Transverse colon (tissue), 4 donors: Measurements from ENCODE around the gene KATNBL1. TPM values are rescaled to one million over a fixed set of nuclear protein-coding genes. Genes with fewer than 3 reads are reported as not detected.

Experiments used
- DNase-seq: peaks from one replicate; pipeline ENCODE4 v3.0.0-alpha.2; 2019
- H3K27ac ChIP-seq, 4 donors: fragments of 200-600 bp; sonication (generic); 2 replicates each; pipeline ENCODE4 v1.5.1; 2016 to 2018; ENCODE audit warnings: inconsistent platforms in 4 of 4
- H3K27me3 ChIP-seq: fragments of 200-600 bp; sonication (generic); 2 replicates; pipeline ENCODE4 v1.5.1; 2017; ENCODE audit warnings: inconsistent platforms
- H3K36me3 ChIP-seq, 4 donors: fragments of 200-600 bp; sonication (generic); 2 replicates each; pipeline ENCODE4 v1.5.1; 2017 to 2019; ENCODE audit warnings: inconsistent platforms in 4 of 4
- H3K4me1 ChIP-seq, 4 donors: fragments of 200-600 bp; sonication (generic); 2 replicates each; pipeline ENCODE4 v1.5.1; 2017 to 2020; ENCODE audit warnings: inconsistent platforms in 4 of 4
- H3K4me3 ChIP-seq, 4 donors: fragments of 200-600 bp; sonication (generic); 1 replicate in 1 of 4; 2 replicates in 3 of 4; pipeline versions ENCODE4 v1.5.1 to v1.6.1; 2017 to 2019; ENCODE audit warnings: inconsistent platforms in 4 of 4
- H3K9me3 ChIP-seq, 2 donors: fragments of 200-600 bp; sonication (generic); 2 replicates each; pipeline ENCODE4 v1.5.1; 2017 to 2019; ENCODE audit warnings: inconsistent platforms in 2 of 2
- EP300 ChIP-seq: sonication (generic); formaldehyde crosslinking; IDR thresholded peaks from one replicate; pipeline ENCODE4 v1.6.1; 2017; ENCODE audit warnings: antibody characterized with exemption, low read depth
- POLR2A ChIP-seq: fragments of 450-650 bp; IDR thresholded peaks from one replicate; pipeline ENCODE4 v1.6.1; 2016; ENCODE audit warnings: antibody characterized with exemption, mild to moderate bottlenecking, moderate library complexity
- POLR2AphosphoS5 ChIP-seq, 3 donors: sonication (generic); formaldehyde crosslinking; IDR thresholded peaks; one replicate each; pipeline ENCODE4 v1.6.1; 2016; ENCODE audit warnings: antibody characterized with exemption in 3 of 3
- WGBS, 2 donors: methylation state at CpG; one replicate each; pipeline ENCODE4 v1.1.5; 2018; ENCODE audit warnings: low coverage in 1 of 2; 5-methylcytosine and 5-hydroxymethylcytosine counted together
- in situ Hi-C, 4 donors: fragments of 200-750 bp; cut with MboI; loops; one replicate each; pipeline versions ENCODE4 v1.15.0 to v1.15.1; 2017; ENCODE audit warnings: low sequenced_read_pairs in 3 of 4, low pct_ligation_motif_present in 1 of 4, low pct_unique_long_range_greater_than_20kb in 1 of 4
- intact Hi-C: fragments of 100-400 bp; cut with DNase I; formaldehyde crosslinking; loops from one replicate; pipeline ENCODE4 v1.15.1; 2023; ENCODE audit warnings: low total_unique reads
- total RNA-seq, 4 donors: library from RNA; depleted of rRNA; stranded (reverse); fragments of >200 nt; gene quantifications; one replicate each; pipeline ENCODE4 v1.1.0, GENCODE V29; 2016
- TF ChIP-seq, protein P1 (sequence below), 5 experiments: fragments of 200-600 bp in 3 of 5; fragments of 450-650 bp in 2 of 5; sonication (generic) in 3 of 5; IDR thresholded peaks; 1 replicate in 2 of 5; 2 replicates in 3 of 5; pipeline ENCODE4 v1.5.1; 2016 to 2017; ENCODE audit warnings: antibody characterized with exemption in 5 of 5, inconsistent platforms in 3 of 5, mild to moderate bottlenecking in 2 of 5, moderate library complexity in 1 of 5

KATNBL1 gene
- total RNA-seq, 4 donors from 2014 or later: 41.1 to 137 (median 80.3) TPM

DNA sequence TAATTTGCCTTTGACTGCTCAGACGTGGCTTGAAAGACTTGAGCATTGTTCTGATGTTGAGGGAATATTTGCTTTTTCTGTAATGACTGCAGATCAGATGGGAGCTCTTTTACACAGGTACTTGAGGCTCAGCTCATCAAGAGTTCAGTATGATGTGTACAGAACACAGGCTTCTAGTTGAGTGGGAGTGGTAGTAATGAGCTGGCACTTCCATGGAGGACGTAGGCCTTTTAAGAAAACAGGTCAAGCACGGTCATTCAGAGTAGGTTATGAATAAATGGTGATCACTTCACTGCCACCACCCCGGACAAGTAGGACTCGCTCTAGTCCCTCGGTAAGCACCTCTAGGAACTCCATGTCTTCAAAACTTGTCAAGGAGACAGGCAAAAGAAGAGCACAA is 23.7 kb upstream of the KATNBL1 start:
- Histone ChIP-seq H3K4me1 (no peaks in the 10 kb centered on the region), H3K27me3 (no peaks in the 10 kb centered on the region), H3K36me3 (peaks cover 0 to 51% (median 12%) of the 10 kb centered on the region in 4 donors), H3K9me3 (no peaks in the 10 kb centered on the region), H3K4me3 (no peak overlapping the region), H3K27ac (no peak overlapping the region)
- no peak for DNase-seq
- in situ Hi-C loops: loop anchor here in 3 of 4 donors (25.0 kb wide), 2 partner anchors 129 to 354 kb away; partner anchors contain the start of genes GOLGA8B (in 2 of the 3) and LPCAT4 (in 1 of the 3)
- intact Hi-C loops: no loop called here
- 79 to 82% methylated on average over 6 of the region's 6 CpGs for WGBS, 2 donors
- TF ChIP-seq EP300 (no peak), POLR2AphosphoS5 (IDR thresholded peaks at IDR 0.05) (no peak), POLR2A (no peak)
- TF ChIP-seq, protein P1, sequence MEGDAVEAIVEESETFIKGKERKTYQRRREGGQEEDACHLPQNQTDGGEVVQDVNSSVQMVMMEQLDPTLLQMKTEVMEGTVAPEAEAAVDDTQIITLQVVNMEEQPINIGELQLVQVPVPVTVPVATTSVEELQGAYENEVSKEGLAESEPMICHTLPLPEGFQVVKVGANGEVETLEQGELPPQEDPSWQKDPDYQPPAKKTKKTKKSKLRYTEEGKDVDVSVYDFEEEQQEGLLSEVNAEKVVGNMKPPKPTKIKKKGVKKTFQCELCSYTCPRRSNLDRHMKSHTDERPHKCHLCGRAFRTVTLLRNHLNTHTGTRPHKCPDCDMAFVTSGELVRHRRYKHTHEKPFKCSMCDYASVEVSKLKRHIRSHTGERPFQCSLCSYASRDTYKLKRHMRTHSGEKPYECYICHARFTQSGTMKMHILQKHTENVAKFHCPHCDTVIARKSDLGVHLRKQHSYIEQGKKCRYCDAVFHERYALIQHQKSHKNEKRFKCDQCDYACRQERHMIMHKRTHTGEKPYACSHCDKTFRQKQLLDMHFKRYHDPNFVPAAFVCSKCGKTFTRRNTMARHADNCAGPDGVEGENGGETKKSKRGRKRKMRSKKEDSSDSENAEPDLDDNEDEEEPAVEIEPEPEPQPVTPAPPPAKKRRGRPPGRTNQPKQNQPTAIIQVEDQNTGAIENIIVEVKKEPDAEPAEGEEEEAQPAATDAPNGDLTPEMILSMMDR (IDR thresholded peaks at IDR 0.05): no peak

DNA sequence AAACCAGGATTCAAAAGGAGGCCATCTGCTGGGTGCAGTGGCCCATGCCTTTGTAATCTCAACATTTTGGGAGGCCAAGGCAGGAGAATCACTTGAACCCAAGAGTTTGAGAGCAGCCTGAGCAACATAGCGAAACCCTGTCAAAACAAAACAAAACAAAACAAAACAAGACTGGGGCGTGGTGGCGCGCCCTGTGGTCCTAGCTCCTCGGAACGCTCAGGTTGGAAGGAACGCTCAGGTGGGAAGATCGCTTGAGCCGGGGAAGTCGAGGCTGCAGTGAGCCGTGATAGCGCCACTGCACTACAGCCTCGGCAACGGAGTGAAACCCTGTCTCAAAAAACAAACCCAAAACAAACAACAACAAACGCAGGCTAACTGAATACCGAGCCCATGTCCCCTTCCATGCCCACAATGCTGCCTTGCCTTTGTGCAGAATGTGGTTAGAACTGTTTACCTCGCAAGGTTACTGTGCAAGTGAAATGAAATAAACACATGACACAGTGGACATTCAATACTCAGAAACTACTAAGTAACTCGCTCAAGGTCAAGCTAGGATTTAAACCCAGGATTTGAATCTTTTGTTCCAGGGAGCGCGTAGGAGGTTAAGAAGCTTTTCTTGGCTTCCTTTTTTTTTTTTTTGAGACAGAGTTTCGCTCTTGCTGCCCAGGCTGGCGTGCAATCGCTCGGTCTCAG is 14.2 kb upstream of the KATNBL1 start:
- intact Hi-C loops: loop anchor here (5.0 kb wide), 1 partner anchor 122 kb away; the partner anchor contains the start of genes EMC7 and PGBD4
- peak; percentile 9 for DNase-seq
- H3K27ac ChIP-seq: peak overlapping the region; percentile 85 to 93 (median 90)
- no peaks in the 10 kb centered on the region for H3K9me3 ChIP-seq
- TF ChIP-seq POLR2AphosphoS5 (IDR thresholded peaks at IDR 0.05): no peak
- TF ChIP-seq EP300: no peak
- TF ChIP-seq, protein P1 (IDR thresholded peaks at IDR 0.05): no peak
- no peak for TF ChIP-seq POLR2A
- 27 to 54% methylated on average over 2 to 24 of the region's 24 CpGs for WGBS, 2 donors
- in situ Hi-C loops: loop anchor here in 3 of 4 donors (5.0 to 25.0 kb wide), 3 partner anchors 119 to 162 kb away; partner anchors contain the start of genes EMC7 (in 3 of the 3) and PGBD4 (in 3 of the 3)
- H3K4me1 ChIP-seq: peaks cover 7 to 24% (median 11%) of the 10 kb centered on the region in 4 donors
- no peaks in the 10 kb centered on the region for H3K27me3 ChIP-seq
- peak overlapping the region; percentile 67 to 87 (median 76) for H3K4me3 ChIP-seq
- H3K36me3 ChIP-seq: peaks cover 0 to 12% (median 2%) of the 10 kb centered on the region in 4 donors

DNA sequence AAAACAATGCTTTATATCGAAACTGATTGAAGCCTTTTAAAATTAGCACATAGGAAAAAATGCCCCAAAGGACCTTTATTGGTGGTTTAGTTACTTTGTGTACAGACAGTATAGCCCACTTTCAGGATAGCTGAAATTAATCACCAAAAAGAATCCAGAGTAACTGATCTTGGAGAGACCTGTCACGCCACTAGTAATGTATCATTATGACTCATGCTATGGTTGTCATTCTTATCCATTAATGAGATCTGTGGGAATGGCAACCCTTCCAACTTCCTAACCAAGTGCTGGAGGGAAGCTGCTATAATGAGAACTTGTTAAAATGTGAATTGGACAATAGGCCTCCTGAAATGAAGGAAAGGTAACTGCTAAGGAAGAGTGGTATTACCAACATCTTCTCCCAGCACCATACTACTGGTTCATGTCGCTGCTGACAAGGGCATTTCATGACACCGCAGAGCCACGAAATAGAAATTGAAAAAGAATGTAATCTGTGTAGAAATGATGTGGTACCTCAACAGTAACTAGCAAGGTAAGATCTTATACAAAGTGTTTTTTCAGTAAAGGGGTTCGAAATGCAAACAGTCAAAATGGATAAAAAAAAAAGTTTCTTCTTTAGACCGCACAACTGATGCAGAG is 7.8 kb upstream of the KATNBL1 start:
- intact Hi-C loops: no loop called here
- no peak for DNase-seq
- Histone ChIP-seq H3K27ac (no peak overlapping the region), H3K36me3 (no peaks in the 10 kb centered on the region), H3K4me1 (no peaks in the 10 kb centered on the region), H3K9me3 (no peaks in the 10 kb centered on the region), H3K27me3 (no peaks in the 10 kb centered on the region), H3K4me3 (no peak overlapping the region)
- in situ Hi-C loops: loop anchor here in 3 of 4 donors (10.0 to 25.0 kb wide), 2 partner anchors 153 to 155 kb away; no protein-coding TSS in a partner anchor
- WGBS, 2 donors: 84 to 88% methylated on average over 6 to 7 of the region's 7 CpGs
- no peak for TF ChIP-seq EP300
- no peak for TF ChIP-seq POLR2AphosphoS5 (IDR thresholded peaks at IDR 0.05)
- TF ChIP-seq POLR2A: no peak
- TF ChIP-seq, protein P1 (IDR thresholded peaks at IDR 0.05): no peak

DNA sequence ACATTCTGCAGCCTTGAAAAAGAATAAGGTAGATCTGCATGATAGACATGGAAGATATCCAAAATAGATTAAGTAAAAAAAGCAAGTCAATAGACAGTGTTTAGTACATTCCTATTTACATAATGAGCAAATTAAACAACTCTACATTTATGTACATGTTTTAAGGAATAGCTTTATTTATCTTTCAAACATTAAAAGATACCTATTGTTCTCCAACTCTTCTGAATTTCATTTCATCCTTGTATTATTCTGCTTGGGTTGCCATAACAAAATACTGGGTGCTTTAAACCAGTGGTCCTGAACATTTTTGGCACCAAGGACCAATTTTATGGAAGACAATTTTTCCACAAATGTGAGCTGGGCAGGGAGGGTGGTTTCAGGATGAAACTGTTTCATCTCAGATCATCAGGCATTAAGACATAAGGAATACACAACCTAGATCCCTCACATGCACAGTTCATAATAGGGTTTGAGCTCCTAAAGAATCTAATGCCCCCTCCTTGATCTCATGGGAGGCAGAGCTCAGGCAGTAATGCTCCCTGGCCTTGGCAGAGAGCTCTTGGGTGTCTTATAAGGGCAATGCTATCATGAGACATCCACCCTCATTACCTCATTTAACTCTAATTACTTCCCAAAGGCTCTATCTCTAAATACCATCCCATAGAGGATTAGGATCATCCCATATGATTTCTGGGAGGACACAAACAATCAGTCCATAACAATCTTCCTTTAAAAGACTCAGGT is 6.8 kb upstream of the KATNBL1 start:
- intact Hi-C loops: no loop called here
- Histone ChIP-seq H3K36me3 (no peaks in the 10 kb centered on the region), H3K9me3 (no peaks in the 10 kb centered on the region), H3K4me1 (no peaks in the 10 kb centered on the region), H3K27me3 (no peaks in the 10 kb centered on the region), H3K27ac (no peak overlapping the region), H3K4me3 (no peak overlapping the region)
- no peak for DNase-seq
- TF ChIP-seq POLR2AphosphoS5 (IDR thresholded peaks at IDR 0.05): no peak
- no peak for TF ChIP-seq EP300
- TF ChIP-seq, protein P1 (IDR thresholded peaks at IDR 0.05): no peak
- TF ChIP-seq POLR2A: no peak
- in situ Hi-C loops: loop anchor here in 3 of 4 donors (10.0 to 25.0 kb wide), 2 partner anchors 152 to 154 kb away; no protein-coding TSS in a partner anchor
